Measurements from ENCODE around the gene NGF.

DNA sequence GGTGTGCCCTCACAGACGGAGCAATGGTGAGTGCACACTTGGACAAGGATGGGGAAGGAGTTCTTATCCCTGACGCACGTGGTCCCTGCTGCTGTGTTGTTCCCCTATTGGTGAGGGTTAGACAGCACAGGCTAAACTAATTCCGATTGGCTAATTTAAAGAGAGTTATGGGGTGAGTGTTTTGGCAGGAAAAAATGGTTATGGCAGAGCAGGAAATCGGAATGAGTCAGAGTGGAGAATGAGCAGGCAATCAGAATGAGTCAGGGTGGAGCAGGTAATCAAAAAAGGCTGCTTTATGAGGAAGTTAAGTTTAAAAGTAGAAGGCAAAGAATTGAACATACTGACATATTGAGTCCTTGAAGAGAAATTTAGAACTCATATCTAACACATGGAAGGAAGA lies 100.5 kb downstream of the NGF start:
- TF ChIP-seq POLR2AphosphoS5 (IDR thresholded peaks at IDR 0.05) (no peak), POLR2A (IDR thresholded peaks at IDR 0.05) (no peak)
- TF ChIP-seq, protein P1, sequence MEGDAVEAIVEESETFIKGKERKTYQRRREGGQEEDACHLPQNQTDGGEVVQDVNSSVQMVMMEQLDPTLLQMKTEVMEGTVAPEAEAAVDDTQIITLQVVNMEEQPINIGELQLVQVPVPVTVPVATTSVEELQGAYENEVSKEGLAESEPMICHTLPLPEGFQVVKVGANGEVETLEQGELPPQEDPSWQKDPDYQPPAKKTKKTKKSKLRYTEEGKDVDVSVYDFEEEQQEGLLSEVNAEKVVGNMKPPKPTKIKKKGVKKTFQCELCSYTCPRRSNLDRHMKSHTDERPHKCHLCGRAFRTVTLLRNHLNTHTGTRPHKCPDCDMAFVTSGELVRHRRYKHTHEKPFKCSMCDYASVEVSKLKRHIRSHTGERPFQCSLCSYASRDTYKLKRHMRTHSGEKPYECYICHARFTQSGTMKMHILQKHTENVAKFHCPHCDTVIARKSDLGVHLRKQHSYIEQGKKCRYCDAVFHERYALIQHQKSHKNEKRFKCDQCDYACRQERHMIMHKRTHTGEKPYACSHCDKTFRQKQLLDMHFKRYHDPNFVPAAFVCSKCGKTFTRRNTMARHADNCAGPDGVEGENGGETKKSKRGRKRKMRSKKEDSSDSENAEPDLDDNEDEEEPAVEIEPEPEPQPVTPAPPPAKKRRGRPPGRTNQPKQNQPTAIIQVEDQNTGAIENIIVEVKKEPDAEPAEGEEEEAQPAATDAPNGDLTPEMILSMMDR (IDR thresholded peaks at IDR 0.05), result no peak

Measured in prostate gland (tissue), 2 donors.